Heart left ventricle (tissue), 16 donors: ENCODE measurements around the gene CENPP. TPM values are rescaled to one million over a fixed set of nuclear protein-coding genes. Genes with fewer than 3 reads are reported as not detected.

Experiments used
- ATAC-seq, 4 donors: fragments of 200-7000 bp; cut with Tn5 transposase; one replicate each; pipeline ENCODE4 v1.9.1; 2020 to 2022; ENCODE audit warnings: moderate library complexity in 4 of 4, mild to moderate bottlenecking in 3 of 4, moderate number of reproducible peaks in 1 of 4
- DNase-seq, 5 donors: peaks; one replicate each; pipeline ENCODE4 v3.0.0-alpha.2; 2020
- H3K27ac ChIP-seq, 12 donors: fragments of 200-600 bp; sonication (generic) in 4 of 12; one replicate each; pipeline versions ENCODE4 v1.5.0 to v1.8.0; 2016 to 2022; ENCODE audit warnings: mild to moderate bottlenecking in 2 of 12
- H3K27me3 ChIP-seq, 9 donors: fragments of 200-600 bp; sonication (generic) in 2 of 9; one replicate each; pipeline versions ENCODE4 v1.5.1 to v1.8.0; 2016 to 2022; ENCODE audit warnings: mild to moderate bottlenecking in 3 of 9
- H3K36me3 ChIP-seq, 9 donors: fragments of 200-600 bp; sonication (generic) in 2 of 9; one replicate each; pipeline versions ENCODE4 v1.5.0 to v1.8.0; 2018 to 2022; ENCODE audit warnings: mild to moderate bottlenecking in 2 of 9
- H3K4me1 ChIP-seq, 12 donors: fragments of 200-600 bp; sonication (generic) in 4 of 12; one replicate each; pipeline versions ENCODE4 v1.5.0 to v1.8.0; 2016 to 2022; ENCODE audit warnings: mild to moderate bottlenecking in 3 of 12
- H3K4me3 ChIP-seq, 12 donors: fragments of 200-600 bp; sonication (generic) in 4 of 12; one replicate each; pipeline versions ENCODE4 v1.5.0 to v1.8.0; 2017 to 2022; ENCODE audit warnings: mild to moderate bottlenecking in 9 of 12, moderate library complexity in 4 of 12
- H3K9me3 ChIP-seq, 12 donors: fragments of 200-600 bp; sonication (generic) in 4 of 12; one replicate each; pipeline versions ENCODE4 v1.5.0 to v1.8.0; 2016 to 2022; ENCODE audit warnings: mild to moderate bottlenecking in 1 of 12
- POLR2A ChIP-seq, 2 donors: fragments of 450-650 bp; IDR thresholded peaks; one replicate each; pipeline ENCODE4 v1.6.1; 2017; ENCODE audit warnings: antibody characterized with exemption in 2 of 2, mild to moderate bottlenecking in 2 of 2, moderate library complexity in 2 of 2
- WGBS, 4 donors: extraction: QIAGEN DNeasy Blood & Tissue Kit in 2 of 4; methylation state at CpG; one replicate each; pipeline versions ENCODE4 v1.1.5 to v1.1.7; 2013 to 2018; 5-methylcytosine and 5-hydroxymethylcytosine counted together
- intact Hi-C, 10 donors: fragments of 100-400 bp; cut with DNase I; formaldehyde crosslinking; loops; one replicate each; pipeline versions ENCODE4 v1.11.1 to v1.14.2; 2022
- polyA plus RNA-seq, 2 donors: library from polyadenylated mRNA; stranded (reverse); fragments of 200-250 nt; gene quantifications; one replicate each; pipeline ENCODE4 v1.2.3, GENCODE V29; 2013
- total RNA-seq, 9 donors: library from RNA; depleted of rRNA in 2 of 9; stranded (reverse); fragments of >200 nt in 2 of 9; fragmentation: NEBNext Ultra II Directional in 3 of 9; extraction: Animal tissue kit (Norgen Biotek cat#: 25700) in 3 of 9; gene quantifications; one replicate each; pipeline versions ENCODE4 v1.1.0 to v1.2.4, GENCODE V29; 2016 to 2023
- TF ChIP-seq, protein P1 (sequence below), 12 donors: fragments of 200-600 bp; sonication (generic) in 4 of 12; IDR thresholded peaks; one replicate each; pipeline versions ENCODE4 v1.5.0 to v1.8.0; 2018 to 2022; ENCODE audit warnings: antibody characterized with exemption in 12 of 12, mild to moderate bottlenecking in 5 of 12
- donor health status: ischemic (EF 13 %, LVEDD 7.1; RV severe dilation, severe dysfunction).
- donor health status: healthy with polysubstance abuse.
- donor health status: DM: no; HTN: yes; CAD: no.
- donor health status: DM: no; HTN: no; CAD: no.
- donor health status: ischemic (EF 25% LVEDD 6.9; RV normal size, moderate dysfunction).
- donor health status: ischemic (EF 25% LVEDD 5.7; RV mildly dilated, moderate dysfunction).
- donor health status: healthy.
- donor health status: DM: yes; HTN: yes; CAD: no.
- donor health status: ischemic (EF 35%, LVEDD 5.7; RV mildly dilated, moderate dysfunction).
- donor health status: nonischemic (EF 11% LVEDD 7.7; RV severe dilation, severe dysfunction).
- donor health status: DM: yes; HTN: yes; CAD: no.
- donor health status: PGD.
- donor health status: ischemic (EF 29% LVEDD 5.4; RV normal size, mild dysfunction).
- donor health status: nonischemic (EF 23%, LVEDD 6.1; RV moderate dilation, normal function).

The CENPP gene
- total and polyA plus RNA-seq, 11 donors: 1.1 to 5.8 (median 2.4) TPM

DNA sequence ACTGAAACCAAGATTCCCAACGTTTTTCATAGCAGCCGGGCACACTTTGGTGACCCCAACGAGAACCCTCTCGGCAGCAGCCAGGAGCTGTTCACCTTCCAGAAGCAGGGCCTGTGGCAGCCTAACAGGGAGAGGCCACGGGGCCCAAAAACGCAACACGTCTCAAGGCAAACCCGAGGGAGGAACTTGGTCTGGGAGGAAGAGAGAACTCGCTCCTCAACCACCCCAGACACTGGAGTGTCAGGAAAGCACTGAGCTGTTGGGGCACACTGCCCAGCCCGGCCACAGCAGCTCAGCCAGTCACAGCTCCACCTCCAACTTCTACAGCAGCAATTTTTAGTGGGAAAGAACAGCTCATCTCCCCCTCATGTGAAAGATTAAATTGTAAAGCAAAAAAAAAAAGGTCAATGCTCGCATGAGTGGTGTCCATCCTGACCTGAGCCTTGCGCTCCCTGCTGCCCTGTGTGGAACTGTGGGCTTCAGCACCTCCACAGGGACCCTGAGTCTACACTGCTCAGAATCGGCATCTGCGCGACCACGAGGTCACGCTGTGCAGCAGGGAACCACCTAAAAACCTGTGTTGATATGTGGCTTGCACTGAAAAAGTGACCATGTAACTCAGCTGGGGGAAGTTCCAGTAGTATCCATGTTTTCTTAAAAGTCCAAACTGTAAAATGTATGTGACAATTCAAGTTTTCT is 289.2 kb downstream of the CENPP start:
- TF ChIP-seq, protein P1, sequence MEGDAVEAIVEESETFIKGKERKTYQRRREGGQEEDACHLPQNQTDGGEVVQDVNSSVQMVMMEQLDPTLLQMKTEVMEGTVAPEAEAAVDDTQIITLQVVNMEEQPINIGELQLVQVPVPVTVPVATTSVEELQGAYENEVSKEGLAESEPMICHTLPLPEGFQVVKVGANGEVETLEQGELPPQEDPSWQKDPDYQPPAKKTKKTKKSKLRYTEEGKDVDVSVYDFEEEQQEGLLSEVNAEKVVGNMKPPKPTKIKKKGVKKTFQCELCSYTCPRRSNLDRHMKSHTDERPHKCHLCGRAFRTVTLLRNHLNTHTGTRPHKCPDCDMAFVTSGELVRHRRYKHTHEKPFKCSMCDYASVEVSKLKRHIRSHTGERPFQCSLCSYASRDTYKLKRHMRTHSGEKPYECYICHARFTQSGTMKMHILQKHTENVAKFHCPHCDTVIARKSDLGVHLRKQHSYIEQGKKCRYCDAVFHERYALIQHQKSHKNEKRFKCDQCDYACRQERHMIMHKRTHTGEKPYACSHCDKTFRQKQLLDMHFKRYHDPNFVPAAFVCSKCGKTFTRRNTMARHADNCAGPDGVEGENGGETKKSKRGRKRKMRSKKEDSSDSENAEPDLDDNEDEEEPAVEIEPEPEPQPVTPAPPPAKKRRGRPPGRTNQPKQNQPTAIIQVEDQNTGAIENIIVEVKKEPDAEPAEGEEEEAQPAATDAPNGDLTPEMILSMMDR (IDR thresholded peaks at IDR 0.05): no peak
- no peak for TF ChIP-seq POLR2A (IDR thresholded peaks at IDR 0.05)
- H3K4me3 ChIP-seq: no peak overlapping the region
- DNase-seq (no peak), ATAC-seq (no peak)
- H3K36me3 ChIP-seq: peaks cover 0 to 89% (median 75%) of the 10 kb centered on the region in 9 donors
- WGBS, 4 donors: 90% methylated on average over 17 of the region's 17 CpGs
- intact Hi-C loops: loop anchor here in 2 of 10 donors (5.0 to 10.0 kb wide), 2 partner anchors 78 to 130 kb away; partner anchors contain the start of genes ASPN (in 1 of the 2) and ECM2 (in 1 of the 2)
- H3K4me1 ChIP-seq: peaks cover 0 to 63% (median 7%) of the 10 kb centered on the region in 12 donors
- H3K27ac ChIP-seq: peak overlapping the region in 6 of 12 donors; percentile 32 to 82 (median 69)
- no peaks in the 10 kb centered on the region for H3K27me3 ChIP-seq
- no peaks in the 10 kb centered on the region for H3K9me3 ChIP-seq

DNA sequence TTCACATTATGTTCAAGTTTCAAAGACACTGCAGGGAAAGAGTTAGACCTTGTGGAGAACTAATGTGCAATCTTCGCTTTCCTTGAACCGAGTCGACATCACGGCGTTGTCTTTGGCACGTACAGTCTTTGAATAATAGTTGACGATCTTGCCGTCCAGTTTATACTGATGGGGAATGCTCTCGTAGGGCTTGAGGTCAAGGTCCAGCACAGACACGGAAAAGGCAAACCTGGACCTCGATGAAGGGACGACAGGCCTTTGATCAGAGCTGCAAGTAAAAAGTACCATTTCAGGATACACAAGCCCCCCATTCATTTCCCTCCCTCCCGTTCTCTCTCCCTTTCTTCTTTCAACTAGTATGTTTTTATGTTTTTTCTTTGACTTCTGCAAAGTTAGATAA is 290.0 kb downstream of the CENPP start:
- Histone ChIP-seq H3K36me3 (peaks cover 0 to 97% (median 75%) of the 10 kb centered on the region in 9 donors), H3K4me1 (peaks cover 0 to 55% (median 5%) of the 10 kb centered on the region in 12 donors), H3K27ac (peak overlapping the region in 10 of 12 donors; percentile 31 to 82 (median 63)), H3K4me3 (no peak overlapping the region), H3K9me3 (no peaks in the 10 kb centered on the region), H3K27me3 (no peaks in the 10 kb centered on the region)
- DNase-seq (no peak), ATAC-seq (no peak)
- no peak for TF ChIP-seq POLR2A (IDR thresholded peaks at IDR 0.05)
- TF ChIP-seq, protein P1 (IDR thresholded peaks at IDR 0.05): no peak
- intact Hi-C loops: loop anchor here in 1 of 10 donors (10.0 kb wide), 1 partner anchor 131 kb away; the partner anchor contains the start of gene ASPN
- WGBS, 4 donors: 79 to 90% (median 87%) methylated on average over 13 of the region's 13 CpGs

DNA sequence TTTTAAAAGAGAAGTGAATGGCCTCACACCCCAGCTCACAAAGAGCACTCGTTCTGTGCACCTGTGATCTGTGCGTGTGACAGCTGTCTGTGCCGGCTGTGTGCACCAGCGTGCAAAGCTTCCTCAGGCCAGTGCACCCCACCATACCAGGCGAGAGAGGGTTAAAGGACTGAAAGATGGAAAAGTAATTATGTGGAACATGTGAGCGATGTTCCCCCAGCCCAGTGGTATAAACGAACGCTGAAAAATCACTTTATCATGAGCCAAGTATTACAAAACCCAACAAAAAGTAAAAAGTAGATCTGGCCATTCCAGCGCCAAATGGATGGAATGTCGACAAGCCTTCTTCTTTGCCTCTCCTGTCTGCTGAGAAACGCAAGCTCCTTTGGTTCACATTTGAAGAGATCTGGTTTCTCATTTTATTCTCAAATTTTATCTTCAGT is 290.5 kb downstream of the CENPP start:
- WGBS, 4 donors: 71 to 78% (median 75%) methylated on average over 11 of the region's 11 CpGs
- DNase-seq (no peak), ATAC-seq (peak in 2 of 4 donors; percentile 25 to 30)
- intact Hi-C loops: loop anchor here in 1 of 10 donors (10.0 kb wide), 1 partner anchor 131 kb away; the partner anchor contains the start of gene ASPN
- H3K4me1 ChIP-seq: peaks cover 0 to 51% (median 5%) of the 10 kb centered on the region in 12 donors
- peak overlapping the region; percentile 19 to 82 (median 63) for H3K27ac ChIP-seq
- H3K4me3 ChIP-seq: no peak overlapping the region
- H3K36me3 ChIP-seq: peaks cover 0 to 99% (median 75%) of the 10 kb centered on the region in 9 donors
- no peaks in the 10 kb centered on the region for H3K9me3 ChIP-seq
- H3K27me3 ChIP-seq: no peaks in the 10 kb centered on the region
- no peak for TF ChIP-seq POLR2A (IDR thresholded peaks at IDR 0.05)
- TF ChIP-seq, protein P1 (IDR thresholded peaks at IDR 0.05): no peak

DNA sequence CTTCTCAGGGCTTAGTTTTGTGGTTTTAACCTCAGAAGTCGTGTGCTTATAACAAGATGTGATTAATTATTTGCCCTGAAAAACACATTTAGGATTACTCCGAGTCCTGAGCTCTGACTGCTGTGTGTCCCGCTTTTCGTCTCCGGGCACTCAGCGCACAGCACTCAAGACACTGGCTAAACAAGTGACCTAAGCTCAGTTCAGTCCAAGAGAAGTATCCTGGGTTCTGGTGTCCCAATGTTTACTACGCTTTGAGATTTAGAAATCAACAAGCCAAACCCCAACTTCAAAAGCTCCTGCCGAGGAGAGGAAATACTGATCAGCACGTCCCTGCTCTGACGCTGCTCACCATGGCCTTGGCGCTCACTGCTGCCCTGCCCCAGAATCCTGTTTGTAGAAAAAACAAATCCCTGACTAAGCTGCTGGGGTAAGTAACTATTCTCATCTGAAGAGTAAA is 290.9 kb downstream of the CENPP start:
- no peaks in the 10 kb centered on the region for H3K27me3 ChIP-seq
- intact Hi-C loops: loop anchor here in 1 of 10 donors (10.0 kb wide), 1 partner anchor 132 kb away; the partner anchor contains the start of gene ASPN
- peaks cover 0 to 98% (median 72%) of the 10 kb centered on the region in 9 donors for H3K36me3 ChIP-seq
- H3K27ac ChIP-seq: peak overlapping the region; percentile 31 to 82 (median 63)
- peak; percentile 19 to 50 (median 42) for ATAC-seq
- WGBS, 4 donors: 76 to 88% (median 83%) methylated on average over 10 to 11 of the region's 11 CpGs
- H3K9me3 ChIP-seq: no peaks in the 10 kb centered on the region
- peaks cover 0 to 47% (median 5%) of the 10 kb centered on the region in 12 donors for H3K4me1 ChIP-seq
- TF ChIP-seq, protein P1 (IDR thresholded peaks at IDR 0.05): no peak
- TF ChIP-seq POLR2A (IDR thresholded peaks at IDR 0.05): no peak
- peak in 1 of 5 donors; percentile 36 for DNase-seq
- no peak overlapping the region for H3K4me3 ChIP-seq
